GM12878 (cell line): ENCODE measurements around the gene GDA. TPM values are rescaled to one million over a fixed set of nuclear protein-coding genes. Genes with fewer than 3 reads are reported as not detected.

Experiments used
- ATAC-seq: fragments of 200-7000 bp; cut with Tn5 transposase; 3 replicates; pipeline ENCODE4 v1.9.1; 2020; ENCODE audit warnings: mild to moderate bottlenecking, moderate library complexity
- BruUV-seq: library from RNA; stranded (reverse); fragments of 400-500 nt; replicated peaks from 2 replicates; lab custom pipeline; 2021; lab: Mats Ljungman, UMichigan
- CTCF ChIA-PET: fragments of 300-600 bp; sonication (Branson Sonifier 250); formaldehyde crosslinking; extraction: SDS; loops from one replicate; lab custom pipeline; 2021; ENCODE audit warnings: inconsistent platforms; lab: Yijun Ruan, JAX
- POLR2A ChIA-PET: fragments of 350-600 bp; formaldehyde crosslinking; extraction: SDS; loops from one replicate; lab custom pipeline; 2021; ENCODE audit warnings: inconsistent platforms; lab: Charles Lee
- RAD21 ChIA-PET: fragments of 300-600 bp; sonication (Branson Sonifier 250); formaldehyde crosslinking; loops from one replicate; lab custom pipeline; 2023; ENCODE audit warnings: antibody characterized with exemption; ENCODE audit not compliant: unreplicated experiment; lab: Charles Lee
- SMC1A ChIA-PET: fragments of 300-600 bp; sonication (Branson Sonifier 250); formaldehyde crosslinking; loops from one replicate; lab custom pipeline; 2023; ENCODE audit not compliant: unreplicated experiment, uncharacterized antibody; lab: Charles Lee
- DNase-seq: peaks from one replicate; pipeline ENCODE4 v3.0.0-alpha.2; 2011; ENCODE audit warnings: low read depth, low spot score
- FAIRE-seq: peaks from 3 replicates; lab custom pipeline; 2011; peaks lifted over from hg19 to GRCh38; lab: Jason Lieb, UNC
- H2AFZ ChIP-seq: 2 replicates; pipeline ENCODE4 v1.6.0; 2011; ENCODE audit warnings: low read depth, low read length, control low read depth; ENCODE audit not compliant: control insufficient read depth
- H3K27ac ChIP-seq: 2 replicates; pipeline ENCODE4 v1.5.1; 2011; ENCODE audit warnings: control low read depth; ENCODE audit not compliant: control insufficient read depth, insufficient read depth
- H3K27me3 ChIP-seq, 2 experiments: replicated peaks in 1 of 2; 2 replicates each; pipeline versions ENCODE4 v1.6.0 to v1.6.1; 2011; ENCODE audit warnings: low read length in 1 of 2; ENCODE audit not compliant: control insufficient read depth in 2 of 2, insufficient read depth in 2 of 2
- H3K36me3 ChIP-seq, 2 experiments: 2 replicates each; pipeline ENCODE4 v1.5.1; 2011; ENCODE audit warnings: low read length in 1 of 2; ENCODE audit not compliant: control insufficient read depth in 2 of 2, insufficient read depth in 2 of 2
- H3K4me1 ChIP-seq: 2 replicates; pipeline ENCODE4 v1.6.1; 2011; ENCODE audit warnings: mild to moderate bottlenecking, low read length, moderate library complexity, mixed read lengths; ENCODE audit not compliant: control insufficient read depth, insufficient read depth
- H3K4me2 ChIP-seq: 2 replicates; pipeline ENCODE4 v1.6.0; 2011; ENCODE audit warnings: control low read depth; ENCODE audit not compliant: control insufficient read depth, insufficient read depth
- H3K4me3 ChIP-seq: fragments of 200-600 bp; sonication (generic); 2 replicates; pipeline ENCODE4 v1.5.1; 2016
- H3K79me2 ChIP-seq: 2 replicates; pipeline ENCODE4 v1.6.0; 2011; ENCODE audit warnings: low read length; ENCODE audit not compliant: control insufficient read depth, insufficient read depth
- H3K9ac ChIP-seq: 2 replicates; pipeline ENCODE4 v1.8.0; 2011; ENCODE audit warnings: low read length, control low read depth, mixed read lengths; ENCODE audit not compliant: control insufficient read depth, insufficient read depth
- H3K9me3 ChIP-seq: replicated peaks from 3 replicates; pipeline ENCODE4 v1.5.1; 2011; ENCODE audit warnings: mild to moderate bottlenecking, low read length; ENCODE audit not compliant: control insufficient read depth, insufficient read depth
- H4K20me1 ChIP-seq: 2 replicates; pipeline ENCODE4 v1.6.0; 2011; ENCODE audit not compliant: control insufficient read depth, insufficient read depth
- CHD2 ChIP-seq: IDR thresholded peaks from 2 replicates; pipeline ENCODE4 v1.6.1; 2011; ENCODE audit warnings: low read depth, low read length, improper control_type of control experiment, borderline replicate concordance
- MTA2 ChIP-seq: fragments of 450-650 bp; IDR thresholded peaks from 2 replicates; pipeline ENCODE4 v1.6.1; 2016; ENCODE audit warnings: low read depth, mild to moderate bottlenecking, moderate library complexity
- PML ChIP-seq: IDR thresholded peaks from 2 replicates; pipeline ENCODE4 v1.6.1; 2012; ENCODE audit warnings: low read length, inconsistent platforms
- STAT3 ChIP-seq: IDR thresholded peaks from 2 replicates; pipeline ENCODE4 v1.6.1; 2011; ENCODE audit warnings: low read depth, low read length, improper control_type of control experiment
- TCF3 ChIP-seq: IDR thresholded peaks from 2 replicates; pipeline ENCODE4 v1.6.1; 2012; ENCODE audit warnings: low read depth, mild to moderate bottlenecking, low read length, borderline replicate concordance; ENCODE audit not compliant: insufficient read depth
- ZNF207 ChIP-seq: fragments of 450-650 bp; IDR thresholded peaks from 2 replicates; pipeline ENCODE4 v1.6.1; 2014; ENCODE audit warnings: antibody characterized with exemption, mild to moderate bottlenecking, borderline replicate concordance
- WGBS: methylation state at CpG from one replicate; pipeline ENCODE4 v1.1.6; 2016; ENCODE audit warnings: low lambda C conversion rate; ENCODE audit not compliant: insufficient replicate concordance, insufficient coverage; ENCODE audit errors: missing lambda C conversion rate; 5-methylcytosine and 5-hydroxymethylcytosine counted together
- in situ Hi-C: fragments of 300-500 bp; cut with MboI; formaldehyde crosslinking; loops from 9 replicates; pipeline ENCODE4 v1.14.3; 2018; ENCODE audit warnings: mixed read lengths
- intact Hi-C: fragments of 100-400 bp; cut with micrococcal nuclease; formaldehyde crosslinking; loops from one replicate; pipeline ENCODE4 v1.14.2; 2022; ENCODE audit not compliant: unreplicated experiment
- polyA plus RNA-seq, 11 experiments: library from polyadenylated mRNA; depleted of rRNA in 4 of 11; unstranded in 6 of 11; stranded (reverse) in 5 of 11; fragments of >200 nt; fragmentation: Nextera tagmentation in 4 of 11; fragmentation: Illumina TruSeq in 1 of 11; extraction: Ambion mirVana in 4 of 11; extraction: Trizol in 1 of 11; gene quantifications; 1 replicate in 1 of 11; 2 replicates in 10 of 11; pipeline versions ENCODE4 v1.2.1 to v1.2.3, GENCODE V29; 2011 to 2016; ENCODE audit warnings: inconsistent platforms in 2 of 11, missing spikeins in 2 of 11, low read depth in 1 of 11
- total RNA-seq, 4 experiments: library from RNA; depleted of rRNA in 3 of 4; stranded (reverse); fragments of >200 nt in 3 of 4; fragmentation: Illumina TruSeq in 1 of 4; extraction: Trizol in 1 of 4; gene quantifications; 2 replicates each; pipeline versions ENCODE4 v1.2.1 to v1.2.3, GENCODE V29; 2013 to 2021
- TF ChIP-seq, protein P1 (sequence below): IDR thresholded peaks from 2 replicates; pipeline ENCODE4 v1.6.1; 2011; ENCODE audit warnings: low read depth, low read length, improper control_type of control experiment, borderline replicate concordance
- TF ChIP-seq, protein P2 (sequence below): IDR thresholded peaks from 2 replicates; pipeline ENCODE4 v1.6.1; 2012; ENCODE audit warnings: low read length, inconsistent platforms
- TF ChIP-seq, protein P3 (sequence below): IDR thresholded peaks from 2 replicates; pipeline ENCODE4 v1.6.1; 2012; ENCODE audit warnings: mild to moderate bottlenecking, low read depth, low read length
- TF ChIP-seq, protein P4 (sequence below): fragments of 450-650 bp; formaldehyde crosslinking; IDR thresholded peaks from 2 replicates; pipeline ENCODE4 v1.4.0; 2020; ENCODE audit warnings: mild to moderate bottlenecking, moderate library complexity
- TF ChIP-seq, protein P5 (sequence below): fragments of 450-650 bp; IDR thresholded peaks from 2 replicates; pipeline ENCODE4 v1.6.1; 2014; ENCODE audit warnings: mild to moderate bottlenecking

The GDA gene
- total and polyA plus RNA-seq, 10 of the 15 experiments (the other 5 are each of a cell fraction or from before 2014, with no cell fraction given) = 0.19 to 17.9 (median 0.48) TPM; not detected in 2

DNA sequence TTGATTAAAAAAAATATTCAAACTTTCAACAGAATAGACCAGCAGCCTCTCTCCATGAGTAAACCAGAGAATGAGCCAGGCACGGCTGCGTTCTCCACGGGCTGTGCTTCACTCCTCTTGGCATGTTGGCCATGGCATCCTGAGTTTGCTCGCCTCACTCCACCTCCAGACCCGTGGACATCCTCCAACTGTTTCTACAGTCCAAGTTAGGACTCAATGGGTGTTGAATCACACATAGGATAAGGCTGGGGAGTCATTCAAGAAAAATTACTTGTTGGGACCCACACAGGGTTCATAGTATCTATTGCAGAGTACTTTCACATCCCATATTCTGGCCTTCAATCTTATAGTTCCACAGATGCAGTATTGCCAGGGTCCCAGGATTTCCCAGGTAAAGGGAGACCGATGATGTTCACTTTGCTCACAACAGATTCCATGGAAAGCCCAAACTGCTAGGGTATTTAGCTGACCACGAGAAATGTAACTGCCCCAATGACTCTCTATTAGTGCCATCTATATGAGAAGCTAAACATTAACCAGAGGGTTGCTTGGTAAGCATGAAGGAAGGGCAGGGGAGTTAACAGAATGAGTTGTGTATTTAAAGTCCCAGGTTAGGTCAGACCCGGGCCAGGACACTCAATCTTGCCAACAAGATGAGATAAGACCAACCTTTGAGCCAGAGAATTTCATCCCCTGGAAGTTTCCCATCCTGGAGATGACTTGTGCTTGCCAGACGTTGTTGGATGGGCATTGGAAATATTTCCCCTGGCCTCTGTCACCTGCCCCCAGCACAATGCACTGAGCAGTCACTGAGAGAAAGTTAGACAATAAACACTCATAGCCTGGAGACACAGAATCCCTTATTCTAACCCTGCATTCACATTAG lies 19.7 kb upstream of the GDA start:
- no peak overlapping the region for H3K4me2 ChIP-seq
- FAIRE-seq (no peak), ATAC-seq (peak; percentile 53), DNase-seq (no peak)
- H3K27me3 ChIP-seq = no peaks in the 10 kb centered on the region
- WGBS = 0% methylated on average over 9 of the region's 9 CpGs
- no peak overlapping the region for H3K9ac ChIP-seq
- ChIA-PET RAD21 (interaction anchor here (1.0 kb wide), 1 partner anchor 14 kb away, joined by 3 read pairs; no protein-coding TSS in a partner anchor), POLR2A (no interaction called here), CTCF (interaction anchor here (0.5 kb wide), 1 partner anchor 46 kb away, joined by 3 read pairs; no protein-coding TSS in a partner anchor), SMC1A (interaction anchor here (1.0 to 1.3 kb wide), 3 partner anchors 12 to 90 kb away, joined by 3 read pairs; no protein-coding TSS in a partner anchor)
- H3K4me1 ChIP-seq = no peaks in the 10 kb centered on the region
- no peak overlapping the region for H2AFZ ChIP-seq
- H3K36me3 ChIP-seq = no peaks in the 10 kb centered on the region
- H3K27ac ChIP-seq = no peak overlapping the region
- H3K79me2 ChIP-seq = no peaks in the 10 kb centered on the region
- intact Hi-C loops = no loop called here
- H3K4me3 ChIP-seq = no peak overlapping the region
- no TSS peak for BruUV-seq
- no peaks in the 10 kb centered on the region for H4K20me1 ChIP-seq
- no peaks in the 10 kb centered on the region for H3K9me3 ChIP-seq
- in situ Hi-C loops = no loop called here
- no peak for TF ChIP-seq MTA2
- TF ChIP-seq STAT3 = no peak
- TF ChIP-seq, protein P1, sequence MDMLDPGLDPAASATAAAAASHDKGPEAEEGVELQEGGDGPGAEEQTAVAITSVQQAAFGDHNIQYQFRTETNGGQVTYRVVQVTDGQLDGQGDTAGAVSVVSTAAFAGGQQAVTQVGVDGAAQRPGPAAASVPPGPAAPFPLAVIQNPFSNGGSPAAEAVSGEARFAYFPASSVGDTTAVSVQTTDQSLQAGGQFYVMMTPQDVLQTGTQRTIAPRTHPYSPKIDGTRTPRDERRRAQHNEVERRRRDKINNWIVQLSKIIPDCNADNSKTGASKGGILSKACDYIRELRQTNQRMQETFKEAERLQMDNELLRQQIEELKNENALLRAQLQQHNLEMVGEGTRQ = no peak
- TF ChIP-seq, protein P2, sequence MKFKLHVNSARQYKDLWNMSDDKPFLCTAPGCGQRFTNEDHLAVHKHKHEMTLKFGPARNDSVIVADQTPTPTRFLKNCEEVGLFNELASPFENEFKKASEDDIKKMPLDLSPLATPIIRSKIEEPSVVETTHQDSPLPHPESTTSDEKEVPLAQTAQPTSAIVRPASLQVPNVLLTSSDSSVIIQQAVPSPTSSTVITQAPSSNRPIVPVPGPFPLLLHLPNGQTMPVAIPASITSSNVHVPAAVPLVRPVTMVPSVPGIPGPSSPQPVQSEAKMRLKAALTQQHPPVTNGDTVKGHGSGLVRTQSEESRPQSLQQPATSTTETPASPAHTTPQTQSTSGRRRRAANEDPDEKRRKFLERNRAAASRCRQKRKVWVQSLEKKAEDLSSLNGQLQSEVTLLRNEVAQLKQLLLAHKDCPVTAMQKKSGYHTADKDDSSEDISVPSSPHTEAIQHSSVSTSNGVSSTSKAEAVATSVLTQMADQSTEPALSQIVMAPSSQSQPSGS = no peak
- no peak for TF ChIP-seq ZNF207
- TF ChIP-seq, protein P3, sequence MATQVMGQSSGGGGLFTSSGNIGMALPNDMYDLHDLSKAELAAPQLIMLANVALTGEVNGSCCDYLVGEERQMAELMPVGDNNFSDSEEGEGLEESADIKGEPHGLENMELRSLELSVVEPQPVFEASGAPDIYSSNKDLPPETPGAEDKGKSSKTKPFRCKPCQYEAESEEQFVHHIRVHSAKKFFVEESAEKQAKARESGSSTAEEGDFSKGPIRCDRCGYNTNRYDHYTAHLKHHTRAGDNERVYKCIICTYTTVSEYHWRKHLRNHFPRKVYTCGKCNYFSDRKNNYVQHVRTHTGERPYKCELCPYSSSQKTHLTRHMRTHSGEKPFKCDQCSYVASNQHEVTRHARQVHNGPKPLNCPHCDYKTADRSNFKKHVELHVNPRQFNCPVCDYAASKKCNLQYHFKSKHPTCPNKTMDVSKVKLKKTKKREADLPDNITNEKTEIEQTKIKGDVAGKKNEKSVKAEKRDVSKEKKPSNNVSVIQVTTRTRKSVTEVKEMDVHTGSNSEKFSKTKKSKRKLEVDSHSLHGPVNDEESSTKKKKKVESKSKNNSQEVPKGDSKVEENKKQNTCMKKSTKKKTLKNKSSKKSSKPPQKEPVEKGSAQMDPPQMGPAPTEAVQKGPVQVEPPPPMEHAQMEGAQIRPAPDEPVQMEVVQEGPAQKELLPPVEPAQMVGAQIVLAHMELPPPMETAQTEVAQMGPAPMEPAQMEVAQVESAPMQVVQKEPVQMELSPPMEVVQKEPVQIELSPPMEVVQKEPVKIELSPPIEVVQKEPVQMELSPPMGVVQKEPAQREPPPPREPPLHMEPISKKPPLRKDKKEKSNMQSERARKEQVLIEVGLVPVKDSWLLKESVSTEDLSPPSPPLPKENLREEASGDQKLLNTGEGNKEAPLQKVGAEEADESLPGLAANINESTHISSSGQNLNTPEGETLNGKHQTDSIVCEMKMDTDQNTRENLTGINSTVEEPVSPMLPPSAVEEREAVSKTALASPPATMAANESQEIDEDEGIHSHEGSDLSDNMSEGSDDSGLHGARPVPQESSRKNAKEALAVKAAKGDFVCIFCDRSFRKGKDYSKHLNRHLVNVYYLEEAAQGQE = no peak
- TF ChIP-seq PML = no peak
- TF ChIP-seq, protein P4, sequence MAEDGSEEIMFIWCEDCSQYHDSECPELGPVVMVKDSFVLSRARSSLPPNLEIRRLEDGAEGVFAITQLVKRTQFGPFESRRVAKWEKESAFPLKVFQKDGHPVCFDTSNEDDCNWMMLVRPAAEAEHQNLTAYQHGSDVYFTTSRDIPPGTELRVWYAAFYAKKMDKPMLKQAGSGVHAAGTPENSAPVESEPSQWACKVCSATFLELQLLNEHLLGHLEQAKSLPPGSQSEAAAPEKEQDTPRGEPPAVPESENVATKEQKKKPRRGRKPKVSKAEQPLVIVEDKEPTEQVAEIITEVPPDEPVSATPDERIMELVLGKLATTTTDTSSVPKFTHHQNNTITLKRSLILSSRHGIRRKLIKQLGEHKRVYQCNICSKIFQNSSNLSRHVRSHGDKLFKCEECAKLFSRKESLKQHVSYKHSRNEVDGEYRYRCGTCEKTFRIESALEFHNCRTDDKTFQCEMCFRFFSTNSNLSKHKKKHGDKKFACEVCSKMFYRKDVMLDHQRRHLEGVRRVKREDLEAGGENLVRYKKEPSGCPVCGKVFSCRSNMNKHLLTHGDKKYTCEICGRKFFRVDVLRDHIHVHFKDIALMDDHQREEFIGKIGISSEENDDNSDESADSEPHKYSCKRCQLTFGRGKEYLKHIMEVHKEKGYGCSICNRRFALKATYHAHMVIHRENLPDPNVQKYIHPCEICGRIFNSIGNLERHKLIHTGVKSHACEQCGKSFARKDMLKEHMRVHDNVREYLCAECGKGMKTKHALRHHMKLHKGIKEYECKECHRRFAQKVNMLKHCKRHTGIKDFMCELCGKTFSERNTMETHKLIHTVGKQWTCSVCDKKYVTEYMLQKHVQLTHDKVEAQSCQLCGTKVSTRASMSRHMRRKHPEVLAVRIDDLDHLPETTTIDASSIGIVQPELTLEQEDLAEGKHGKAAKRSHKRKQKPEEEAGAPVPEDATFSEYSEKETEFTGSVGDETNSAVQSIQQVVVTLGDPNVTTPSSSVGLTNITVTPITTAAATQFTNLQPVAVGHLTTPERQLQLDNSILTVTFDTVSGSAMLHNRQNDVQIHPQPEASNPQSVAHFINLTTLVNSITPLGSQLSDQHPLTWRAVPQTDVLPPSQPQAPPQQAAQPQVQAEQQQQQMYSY (CRISPR knock-in tag) = no peak
- TF ChIP-seq CHD2 = no peak
- TF ChIP-seq, protein P5, sequence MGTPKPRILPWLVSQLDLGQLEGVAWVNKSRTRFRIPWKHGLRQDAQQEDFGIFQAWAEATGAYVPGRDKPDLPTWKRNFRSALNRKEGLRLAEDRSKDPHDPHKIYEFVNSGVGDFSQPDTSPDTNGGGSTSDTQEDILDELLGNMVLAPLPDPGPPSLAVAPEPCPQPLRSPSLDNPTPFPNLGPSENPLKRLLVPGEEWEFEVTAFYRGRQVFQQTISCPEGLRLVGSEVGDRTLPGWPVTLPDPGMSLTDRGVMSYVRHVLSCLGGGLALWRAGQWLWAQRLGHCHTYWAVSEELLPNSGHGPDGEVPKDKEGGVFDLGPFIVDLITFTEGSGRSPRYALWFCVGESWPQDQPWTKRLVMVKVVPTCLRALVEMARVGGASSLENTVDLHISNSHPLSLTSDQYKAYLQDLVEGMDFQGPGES = no peak
- TF ChIP-seq TCF3 = no peak
